ENCODE results near the gene RNF223. TPM values are rescaled to one million over a fixed set of nuclear protein-coding genes. Genes with fewer than 3 reads are reported as not detected.

Gene RNF223
- total and polyA plus RNA-seq, 2 of the 13 experiments (the other 11 are each of a cell fraction or from before 2014, with no cell fraction given) = 0.03 TPM; not detected in 1

DNA sequence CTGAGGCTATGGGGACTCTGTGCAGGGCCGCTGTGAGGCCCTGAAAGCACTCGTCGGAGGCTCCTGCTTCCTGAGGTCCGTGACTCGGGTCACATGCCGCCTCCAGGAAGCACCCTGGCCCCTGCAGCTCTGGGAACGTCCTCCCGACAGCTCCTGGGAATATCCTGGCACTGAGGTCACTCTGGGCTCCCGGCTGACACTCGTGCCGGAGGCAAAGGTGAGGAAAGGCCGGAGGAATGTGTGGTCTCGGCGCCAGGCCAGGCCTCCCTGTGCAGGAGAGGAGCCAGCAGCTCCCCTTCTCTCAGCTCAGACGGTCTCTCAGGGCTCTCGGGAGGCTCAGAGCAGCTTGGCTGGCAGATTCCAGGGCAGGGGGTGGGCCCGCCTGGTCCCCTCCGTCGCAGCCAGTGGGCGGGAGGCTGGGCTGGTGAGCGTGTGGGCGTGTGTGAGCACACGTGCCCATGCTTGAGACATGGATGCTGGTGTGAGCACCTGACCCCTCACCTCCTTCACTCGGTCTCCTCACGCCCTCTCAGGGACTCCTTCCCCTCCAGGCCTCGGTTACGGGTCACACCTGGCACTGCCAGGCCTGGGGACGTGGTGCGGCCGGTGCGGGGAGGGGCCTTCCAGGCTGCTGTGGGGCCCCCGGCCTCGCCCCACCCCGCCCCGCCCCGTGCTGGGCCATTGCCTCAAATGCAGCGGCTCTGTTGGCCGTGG is 5.5 kb upstream of the RNF223 start (continued):
- TF ChIP-seq, protein P1, sequence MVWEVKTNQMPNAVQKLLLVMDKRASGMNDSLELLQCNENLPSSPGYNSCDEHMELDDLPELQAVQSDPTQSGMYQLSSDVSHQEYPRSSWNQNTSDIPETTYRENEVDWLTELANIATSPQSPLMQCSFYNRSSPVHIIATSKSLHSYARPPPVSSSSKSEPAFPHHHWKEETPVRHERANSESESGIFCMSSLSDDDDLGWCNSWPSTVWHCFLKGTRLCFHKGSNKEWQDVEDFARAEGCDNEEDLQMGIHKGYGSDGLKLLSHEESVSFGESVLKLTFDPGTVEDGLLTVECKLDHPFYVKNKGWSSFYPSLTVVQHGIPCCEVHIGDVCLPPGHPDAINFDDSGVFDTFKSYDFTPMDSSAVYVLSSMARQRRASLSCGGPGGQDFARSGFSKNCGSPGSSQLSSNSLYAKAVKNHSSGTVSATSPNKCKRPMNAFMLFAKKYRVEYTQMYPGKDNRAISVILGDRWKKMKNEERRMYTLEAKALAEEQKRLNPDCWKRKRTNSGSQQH (CRISPR knock-in tag; IDR thresholded peaks at IDR 0.05; ENCODE audit: low read depth) = no peak
- TF ChIP-seq GLI4 (CRISPR knock-in tag; IDR thresholded peaks at IDR 0.05; ENCODE audit: borderline replicate concordance) (0 out of 2 replicates have a peak, but pooled peaks have one; percentile 59), FOXK2 (IDR thresholded peaks at IDR 0.05) (no peak), SCMH1 (CRISPR knock-in tag; IDR thresholded peaks at IDR 0.05; ENCODE audit: borderline replicate concordance) (no peak), ZNF577 (CRISPR knock-in tag; IDR thresholded peaks at IDR 0.05; ENCODE audit: borderline replicate concordance, low read depth) (no peak), ZNF773 (CRISPR knock-in tag; IDR thresholded peaks at IDR 0.05; ENCODE audit: borderline replicate concordance) (no peak), ZNF232 (CRISPR knock-in tag; IDR thresholded peaks at IDR 0.05; ENCODE audit: borderline replicate concordance) (0 out of 2 replicates have a peak, but pooled peaks have one; percentile 27), ZNF264 (CRISPR knock-in tag; IDR thresholded peaks at IDR 0.05) (no peak), ZNF552 (CRISPR knock-in tag; IDR thresholded peaks at IDR 0.05; ENCODE audit: borderline replicate concordance) (no peak), NR2F2 (IDR thresholded peaks at IDR 0.05; ENCODE audit: borderline replicate concordance, low read depth) (no peak), ZC3H4 (CRISPR knock-in tag; IDR thresholded peaks at IDR 0.05; ENCODE audit: borderline replicate concordance) (no peak), SSRP1 (CRISPR knock-in tag; IDR thresholded peaks at IDR 0.05) (no peak), ZSCAN12 (CRISPR knock-in tag; IDR thresholded peaks at IDR 0.05) (no peak), ELF3 (CRISPR knock-in tag; IDR thresholded peaks at IDR 0.05) (peak; percentile 56; the same call in 1 of the 2 replicates)
- TF ChIP-seq, protein P2, sequence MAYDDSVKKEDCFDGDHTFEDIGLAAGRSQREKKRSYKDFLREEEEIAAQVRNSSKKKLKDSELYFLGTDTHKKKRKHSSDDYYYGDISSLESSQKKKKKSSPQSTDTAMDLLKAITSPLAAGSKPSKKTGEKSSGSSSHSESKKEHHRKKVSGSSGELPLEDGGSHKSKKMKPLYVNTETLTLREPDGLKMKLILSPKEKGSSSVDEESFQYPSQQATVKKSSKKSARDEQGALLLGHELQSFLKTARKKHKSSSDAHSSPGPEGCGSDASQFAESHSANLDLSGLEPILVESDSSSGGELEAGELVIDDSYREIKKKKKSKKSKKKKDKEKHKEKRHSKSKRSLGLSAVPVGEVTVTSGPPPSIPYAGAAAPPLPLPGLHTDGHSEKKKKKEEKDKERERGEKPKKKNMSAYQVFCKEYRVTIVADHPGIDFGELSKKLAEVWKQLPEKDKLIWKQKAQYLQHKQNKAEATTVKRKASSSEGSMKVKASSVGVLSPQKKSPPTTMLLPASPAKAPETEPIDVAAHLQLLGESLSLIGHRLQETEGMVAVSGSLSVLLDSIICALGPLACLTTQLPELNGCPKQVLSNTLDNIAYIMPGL (CRISPR knock-in tag; IDR thresholded peaks at IDR 0.05; ENCODE audit: borderline replicate concordance in 1 of 2, low read depth in 1 of 2) = peak; percentile 57 to 63; a peak in 2 of 4 replicates
- TF ChIP-seq, protein P3, sequence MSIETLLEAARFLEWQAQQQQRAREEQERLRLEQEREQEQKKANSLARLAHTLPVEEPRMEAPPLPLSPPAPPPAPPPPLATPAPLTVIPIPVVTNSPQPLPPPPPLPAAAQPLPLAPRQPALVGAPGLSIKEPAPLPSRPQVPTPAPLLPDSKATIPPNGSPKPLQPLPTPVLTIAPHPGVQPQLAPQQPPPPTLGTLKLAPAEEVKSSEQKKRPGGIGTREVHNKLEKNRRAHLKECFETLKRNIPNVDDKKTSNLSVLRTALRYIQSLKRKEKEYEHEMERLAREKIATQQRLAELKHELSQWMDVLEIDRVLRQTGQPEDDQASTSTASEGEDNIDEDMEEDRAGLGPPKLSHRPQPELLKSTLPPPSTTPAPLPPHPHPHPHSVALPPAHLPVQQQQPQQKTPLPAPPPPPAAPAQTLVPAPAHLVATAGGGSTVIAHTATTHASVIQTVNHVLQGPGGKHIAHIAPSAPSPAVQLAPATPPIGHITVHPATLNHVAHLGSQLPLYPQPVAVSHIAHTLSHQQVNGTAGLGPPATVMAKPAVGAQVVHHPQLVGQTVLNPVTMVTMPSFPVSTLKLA (IDR thresholded peaks at IDR 0.05) = no peak
- TF ChIP-seq, protein P4, sequence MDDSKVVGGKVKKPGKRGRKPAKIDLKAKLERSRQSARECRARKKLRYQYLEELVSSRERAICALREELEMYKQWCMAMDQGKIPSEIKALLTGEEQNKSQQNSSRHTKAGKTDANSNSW (CRISPR knock-in tag; IDR thresholded peaks at IDR 0.05; ENCODE audit: borderline replicate concordance) = peak; percentile 84; the same call in 1 of the 2 replicates
- TF ChIP-seq, protein P5, sequence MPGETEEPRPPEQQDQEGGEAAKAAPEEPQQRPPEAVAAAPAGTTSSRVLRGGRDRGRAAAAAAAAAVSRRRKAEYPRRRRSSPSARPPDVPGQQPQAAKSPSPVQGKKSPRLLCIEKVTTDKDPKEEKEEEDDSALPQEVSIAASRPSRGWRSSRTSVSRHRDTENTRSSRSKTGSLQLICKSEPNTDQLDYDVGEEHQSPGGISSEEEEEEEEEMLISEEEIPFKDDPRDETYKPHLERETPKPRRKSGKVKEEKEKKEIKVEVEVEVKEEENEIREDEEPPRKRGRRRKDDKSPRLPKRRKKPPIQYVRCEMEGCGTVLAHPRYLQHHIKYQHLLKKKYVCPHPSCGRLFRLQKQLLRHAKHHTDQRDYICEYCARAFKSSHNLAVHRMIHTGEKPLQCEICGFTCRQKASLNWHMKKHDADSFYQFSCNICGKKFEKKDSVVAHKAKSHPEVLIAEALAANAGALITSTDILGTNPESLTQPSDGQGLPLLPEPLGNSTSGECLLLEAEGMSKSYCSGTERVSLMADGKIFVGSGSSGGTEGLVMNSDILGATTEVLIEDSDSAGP (CRISPR knock-in tag; IDR thresholded peaks at IDR 0.05; ENCODE audit: borderline replicate concordance) = peak; percentile 64; the same call in 1 of the 2 replicates
- TF ChIP-seq, protein P6, sequence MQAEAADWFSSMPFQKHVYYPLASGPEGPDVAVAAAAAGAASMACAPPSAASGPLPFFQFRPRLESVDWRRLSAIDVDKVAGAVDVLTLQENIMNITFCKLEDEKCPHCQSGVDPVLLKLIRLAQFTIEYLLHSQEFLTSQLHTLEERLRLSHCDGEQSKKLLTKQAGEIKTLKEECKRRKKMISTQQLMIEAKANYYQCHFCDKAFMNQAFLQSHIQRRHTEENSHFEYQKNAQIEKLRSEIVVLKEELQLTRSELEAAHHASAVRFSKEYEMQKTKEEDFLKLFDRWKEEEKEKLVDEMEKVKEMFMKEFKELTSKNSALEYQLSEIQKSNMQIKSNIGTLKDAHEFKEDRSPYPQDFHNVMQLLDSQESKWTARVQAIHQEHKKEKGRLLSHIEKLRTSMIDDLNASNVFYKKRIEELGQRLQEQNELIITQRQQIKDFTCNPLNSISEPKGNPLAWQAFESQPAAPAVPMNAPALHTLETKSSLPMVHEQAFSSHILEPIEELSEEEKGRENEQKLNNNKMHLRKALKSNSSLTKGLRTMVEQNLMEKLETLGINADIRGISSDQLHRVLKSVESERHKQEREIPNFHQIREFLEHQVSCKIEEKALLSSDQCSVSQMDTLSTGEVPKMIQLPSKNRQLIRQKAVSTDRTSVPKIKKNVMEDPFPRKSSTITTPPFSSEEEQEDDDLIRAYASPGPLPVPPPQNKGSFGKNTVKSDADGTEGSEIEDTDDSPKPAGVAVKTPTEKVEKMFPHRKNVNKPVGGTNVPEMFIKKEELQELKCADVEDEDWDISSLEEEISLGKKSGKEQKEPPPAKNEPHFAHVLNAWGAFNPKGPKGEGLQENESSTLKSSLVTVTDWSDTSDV (CRISPR knock-in tag; IDR thresholded peaks at IDR 0.05) = 0 out of 2 replicates have a peak, but pooled peaks have one; percentile 87

Measured in HepG2 (cell line).